G401.6 (cell line): ENCODE data around the gene ZNF69.
"Not testable (repeated sequence)": the region's sequence is repeated elsewhere in the genome, so short reads cannot be mapped to it uniquely, and the experiment has no call there.

Experiments
- FAIRE-seq: peaks from 2 replicates; lab custom pipeline; 2012; peaks lifted over from hg19 to GRCh38; lab: Jason Lieb, UNC

The ZNF69 gene

DNA sequence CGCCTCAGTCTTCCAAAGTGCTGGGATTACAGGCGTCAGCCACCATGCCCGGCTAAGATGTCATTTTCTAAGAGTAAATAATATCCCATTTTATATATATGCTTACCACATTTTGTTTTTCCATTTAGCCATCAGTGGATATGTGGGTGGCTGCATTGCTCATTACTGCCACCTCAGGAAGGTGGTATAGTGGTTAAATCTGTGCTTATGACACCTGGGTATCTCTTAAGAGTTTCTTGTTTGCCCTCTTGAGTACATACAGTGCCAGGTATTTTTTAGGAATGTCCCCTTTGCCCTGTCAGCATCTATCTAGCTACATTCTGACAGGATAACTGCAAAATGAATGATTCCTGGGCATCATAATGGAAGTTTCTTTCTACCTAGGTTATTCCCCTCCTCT lies 14.6 kb downstream of the ZNF69 start:
- FAIRE-seq, result no peak

DNA sequence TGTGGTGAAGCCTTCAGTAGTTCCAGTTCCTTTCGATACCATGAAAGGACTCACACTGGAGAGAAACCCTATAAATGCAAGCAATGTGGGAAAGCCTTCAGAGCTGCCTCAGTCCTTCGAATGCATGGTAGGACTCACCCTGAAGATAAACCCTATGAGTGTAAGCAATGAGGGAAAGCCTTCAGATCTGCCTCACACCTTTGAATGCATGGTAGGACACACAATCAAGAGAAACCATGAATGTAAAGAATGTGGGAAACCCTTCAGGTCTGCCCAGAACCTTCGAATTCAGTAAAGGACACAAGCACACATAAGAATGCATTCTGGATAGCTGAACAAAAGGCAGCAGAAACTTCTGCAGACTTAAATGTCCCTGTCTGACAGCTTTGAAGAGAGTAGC lies 18.3 kb downstream of the ZNF69 start:
- no peak for FAIRE-seq

DNA sequence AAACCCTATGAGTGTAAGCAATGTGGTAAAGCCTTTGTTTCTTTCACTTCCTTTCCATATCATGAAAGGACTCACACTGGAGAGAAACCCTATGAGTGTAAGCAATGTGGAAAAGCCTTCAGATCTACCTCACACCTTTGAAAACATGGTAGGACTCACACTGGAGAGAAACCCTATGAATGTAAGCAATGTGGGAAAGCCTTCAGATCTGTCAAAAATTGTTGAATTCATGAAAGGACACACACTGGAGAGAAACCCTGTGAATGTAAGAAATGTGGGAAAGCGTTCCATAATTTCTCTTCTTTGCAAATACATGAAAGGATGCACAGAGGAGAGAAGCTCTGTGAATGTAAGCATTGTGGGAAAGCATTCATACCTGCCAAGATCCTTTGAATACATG lies 24.4 kb downstream of the ZNF69 start:
- not testable (repeated sequence) for FAIRE-seq

DNA sequence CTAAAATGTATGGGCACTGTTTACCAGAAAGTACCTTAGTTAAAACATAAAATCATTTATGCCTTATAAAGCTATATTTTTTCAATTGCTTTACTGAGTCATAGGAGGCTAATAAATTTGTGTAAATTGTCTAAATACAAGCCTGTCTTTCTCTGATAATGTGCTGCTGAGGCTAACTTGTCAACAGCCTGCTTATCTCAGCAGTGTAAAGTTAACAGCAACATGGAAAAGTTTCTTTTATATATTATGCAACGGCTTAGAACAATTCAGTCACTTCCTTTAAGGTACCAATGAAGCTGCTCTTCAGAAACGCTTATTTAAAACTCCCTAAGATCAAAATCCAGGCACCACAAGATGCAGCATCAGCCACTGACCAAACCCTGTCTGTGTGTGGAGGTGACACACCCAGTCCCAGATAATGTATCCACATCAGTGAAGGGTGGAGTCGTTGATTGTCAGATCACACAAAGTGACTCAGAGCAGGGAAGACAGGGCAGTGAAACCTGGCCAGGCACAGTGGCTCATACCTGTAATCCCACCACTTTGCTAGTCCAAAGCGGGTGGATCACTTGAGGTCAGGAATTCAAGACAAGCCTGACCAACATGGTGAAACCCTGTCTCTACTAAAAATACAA lies 27.0 kb downstream of the ZNF69 start:
- not testable (repeated sequence) for FAIRE-seq

DNA sequence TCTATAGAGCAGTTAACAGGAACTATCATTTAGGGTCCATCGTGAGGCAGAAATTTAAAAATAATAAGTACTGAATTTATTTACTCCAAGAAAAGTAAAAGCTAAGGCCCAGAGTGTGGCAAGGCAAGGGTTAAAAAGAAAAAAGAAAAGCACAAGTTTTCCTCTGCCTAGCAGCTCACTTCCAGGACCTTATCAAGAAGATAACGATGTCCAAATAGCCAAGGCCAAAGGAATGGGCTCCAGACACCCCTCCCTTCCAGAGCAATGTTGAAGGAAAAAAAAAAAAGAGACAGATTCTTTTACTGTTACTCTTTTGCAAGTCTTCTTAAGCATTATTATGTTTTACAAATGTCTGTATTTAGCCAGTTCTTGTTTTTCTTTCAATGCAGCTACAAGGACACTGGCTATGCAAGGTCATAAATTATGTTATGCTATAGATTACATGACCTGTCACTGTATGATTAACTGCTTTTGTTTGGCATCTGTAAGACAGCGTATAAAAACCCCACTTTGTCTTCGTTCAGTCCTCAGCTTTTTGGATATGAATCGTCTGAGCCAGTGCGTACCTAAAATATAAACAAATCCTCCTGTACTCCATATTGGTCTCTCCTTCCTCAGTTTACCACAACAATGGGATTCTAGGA lies 34.4 kb downstream of the ZNF69 start:
- no peak for FAIRE-seq

DNA sequence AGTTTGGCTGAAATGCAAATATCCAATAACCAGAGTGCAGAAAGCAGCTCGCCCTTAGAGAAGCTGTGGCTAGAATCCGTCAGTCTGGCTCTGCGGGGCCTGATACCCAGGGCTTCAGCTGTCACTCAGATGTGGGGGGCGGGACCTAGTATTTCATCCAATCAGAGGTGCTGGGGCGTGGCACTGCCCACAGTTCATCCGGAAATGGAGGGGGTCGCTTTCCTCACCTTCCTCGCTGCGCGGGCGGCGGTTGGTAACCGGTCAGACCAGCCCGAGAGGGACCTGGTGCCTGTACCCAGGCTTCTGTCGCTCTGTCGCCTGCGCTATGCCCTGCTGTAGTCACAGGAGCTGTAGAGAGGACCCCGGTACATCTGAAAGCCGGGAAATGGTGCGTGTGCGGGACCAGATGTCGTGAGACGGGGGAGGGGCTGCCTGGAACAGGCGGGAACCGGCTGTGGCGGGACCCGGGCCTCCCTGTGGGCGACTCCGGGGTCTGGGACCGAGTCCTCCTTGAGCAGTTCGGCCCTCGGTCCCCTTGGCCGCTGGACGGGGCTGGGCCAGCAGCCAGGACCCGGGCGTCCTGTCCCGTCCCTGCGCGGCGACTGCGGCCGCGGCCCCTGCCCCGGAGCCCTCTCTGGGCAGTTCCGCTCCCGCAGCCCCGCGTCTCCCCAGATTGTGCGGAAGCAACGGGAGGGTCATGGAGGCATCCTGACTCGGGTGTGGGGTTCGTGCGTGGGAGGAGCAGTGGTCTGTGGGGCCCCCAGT lies 37.5 kb downstream of the ZNF69 start, which contains the start of gene ZNF700:
TSS of gene ZNF700 (plus strand) at position 222 of the 765 bp plus-strand sequence. CDS start at position 326, 104 bp downstream.
- FAIRE-seq, result peak; percentile 78

DNA sequence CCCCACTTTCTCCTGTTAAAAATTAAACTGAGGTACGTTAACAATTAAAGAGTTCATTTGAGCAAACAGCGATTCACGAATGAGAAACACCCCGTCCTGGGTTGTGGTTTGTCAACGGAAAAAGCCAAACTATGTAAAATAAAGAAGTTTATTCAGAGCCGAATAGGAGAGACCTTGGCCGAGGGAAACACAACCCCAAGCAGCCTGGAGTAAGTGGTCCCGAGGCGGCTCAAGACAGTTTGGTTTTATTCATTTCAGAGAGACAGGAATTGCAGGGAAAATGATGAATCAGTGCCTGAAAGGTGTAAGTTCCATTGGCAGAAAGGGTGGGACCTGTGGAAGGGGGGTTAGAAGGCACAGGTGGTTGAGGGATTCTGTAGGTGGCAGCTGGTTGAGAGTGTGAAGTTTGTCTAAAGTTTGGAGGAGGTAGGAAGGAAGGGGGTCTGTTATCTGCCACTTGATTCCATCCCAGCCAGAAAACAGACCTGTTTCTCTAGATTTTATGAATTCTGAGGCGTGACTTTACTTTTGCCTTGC lies 38.1 kb downstream of the ZNF69 start:
- not testable (repeated sequence) for FAIRE-seq

DNA sequence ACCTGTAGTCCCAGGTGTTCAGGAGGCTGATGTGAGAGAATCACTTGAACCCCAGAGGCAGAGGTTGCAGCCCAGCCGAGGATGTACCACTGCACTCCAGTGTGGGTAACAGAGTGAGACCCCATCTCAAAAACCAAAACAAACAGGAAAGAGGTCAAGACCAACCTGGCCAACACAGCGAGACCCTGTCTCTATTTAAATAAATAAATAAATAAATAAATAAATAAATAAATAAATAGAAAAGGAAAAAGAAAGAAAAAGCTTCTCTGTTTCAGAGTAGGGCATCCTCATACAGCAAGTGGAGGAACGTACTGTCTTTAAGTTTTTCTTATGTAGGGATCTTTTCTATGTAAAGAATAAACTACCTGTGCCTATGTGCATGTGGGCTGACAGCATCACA lies 39.6 kb downstream of the ZNF69 start:
- FAIRE-seq, result no peak

DNA sequence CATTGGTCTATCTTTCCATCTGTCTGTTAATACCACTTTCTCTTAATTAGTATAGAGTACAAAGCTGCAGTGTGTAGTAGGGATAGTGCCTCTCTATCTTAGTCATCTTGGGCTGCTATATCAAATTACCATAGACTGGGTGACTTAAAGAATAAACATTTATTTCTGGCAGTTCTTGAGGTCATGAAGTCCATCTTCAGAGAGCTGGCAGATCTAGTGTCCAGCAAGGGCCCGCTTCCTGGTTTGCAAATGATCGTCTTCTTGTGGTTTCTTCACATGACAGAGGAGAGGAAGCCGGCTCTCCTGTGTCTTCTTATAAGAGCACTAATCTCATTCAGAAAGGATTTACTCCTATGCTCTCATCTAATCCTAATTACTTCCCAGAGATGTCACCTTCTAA lies 43.5 kb downstream of the ZNF69 start:
- FAIRE-seq, result no peak

DNA sequence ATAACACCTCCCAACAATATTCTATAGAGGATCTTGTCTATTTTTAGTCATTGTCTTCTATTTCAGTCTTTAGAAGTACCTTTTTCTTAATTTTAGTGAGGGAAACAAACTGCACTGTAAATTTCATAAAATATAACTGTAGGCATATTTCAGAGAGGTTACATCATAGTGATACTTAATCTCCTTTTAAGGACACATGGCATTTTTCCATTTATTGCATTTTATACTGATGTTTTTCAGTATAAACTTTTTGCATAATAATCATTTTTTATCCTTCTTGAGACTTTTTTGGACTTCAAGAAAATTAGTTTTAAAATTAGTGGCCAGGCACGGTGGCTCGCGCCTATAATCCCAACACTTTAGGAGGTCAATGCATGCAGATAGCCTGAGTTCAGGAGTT lies 43.9 kb downstream of the ZNF69 start:
- FAIRE-seq, result no peak

DNA sequence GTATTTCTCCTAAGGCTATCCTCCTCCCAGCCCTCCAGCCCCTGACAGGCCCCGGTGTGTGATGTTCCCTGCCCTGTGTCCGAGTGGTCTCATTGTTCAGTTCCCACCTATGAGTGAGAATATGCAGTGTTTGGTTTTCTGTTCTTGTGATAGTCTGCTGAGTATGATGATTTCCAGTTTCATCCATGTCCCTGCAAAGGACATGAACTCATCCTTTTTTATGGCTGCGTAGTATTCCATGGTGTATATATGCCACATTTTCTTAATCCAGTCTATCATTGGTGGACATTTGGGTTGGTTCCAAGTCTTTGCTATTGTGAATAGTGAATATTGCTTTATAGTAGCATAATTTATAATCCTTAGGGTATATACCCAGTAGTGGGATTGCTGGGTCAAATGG lies 48.2 kb downstream of the ZNF69 start:
- FAIRE-seq, result not testable (repeated sequence)

DNA sequence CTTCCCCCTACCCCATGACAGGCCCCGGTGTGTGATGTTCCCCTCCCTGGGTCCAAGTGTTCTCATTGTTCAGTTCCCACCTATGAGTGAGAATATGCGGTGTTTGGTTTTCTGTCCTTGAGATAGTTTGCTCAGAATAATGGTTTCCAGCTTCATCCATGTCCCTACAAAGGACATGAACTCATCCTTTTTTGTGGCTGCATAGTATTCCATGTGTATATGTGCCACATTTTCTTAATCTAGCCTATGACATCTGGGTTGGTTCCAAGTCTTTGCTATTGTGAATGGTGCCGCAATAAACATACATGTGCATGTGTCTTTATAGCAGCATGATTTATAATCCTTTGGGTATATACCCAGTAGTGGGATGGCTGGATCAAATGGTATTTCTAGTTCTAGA lies 50.8 kb downstream of the ZNF69 start:
- not testable (repeated sequence) for FAIRE-seq

DNA sequence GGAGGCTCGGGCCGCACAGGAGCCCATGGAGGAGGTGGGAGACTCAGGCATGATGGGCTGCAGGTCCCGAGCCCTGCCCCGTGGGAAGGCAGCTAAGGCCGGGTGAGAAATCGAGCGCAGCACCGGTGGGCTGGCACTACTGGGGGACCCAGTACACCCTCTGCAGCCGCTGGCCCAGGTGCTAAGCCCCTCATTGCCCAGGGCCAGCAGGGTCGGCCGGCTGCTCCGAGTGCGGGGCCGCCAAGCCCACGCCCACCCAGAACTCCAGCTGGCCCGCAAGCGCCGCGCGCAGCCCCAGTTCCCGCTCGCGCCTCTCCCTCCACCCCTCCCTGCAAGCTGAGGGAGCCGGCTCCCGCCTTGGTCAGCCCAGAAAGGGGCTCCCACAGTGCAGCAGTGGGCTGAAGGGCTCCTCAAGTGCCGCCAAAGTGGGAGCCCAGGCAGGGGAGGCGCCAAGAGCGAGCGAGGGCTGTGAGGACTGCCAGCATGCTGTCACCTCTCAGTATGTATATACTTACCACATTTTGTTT lies 53.8 kb downstream of the ZNF69 start:
- FAIRE-seq, result not testable (repeated sequence)

DNA sequence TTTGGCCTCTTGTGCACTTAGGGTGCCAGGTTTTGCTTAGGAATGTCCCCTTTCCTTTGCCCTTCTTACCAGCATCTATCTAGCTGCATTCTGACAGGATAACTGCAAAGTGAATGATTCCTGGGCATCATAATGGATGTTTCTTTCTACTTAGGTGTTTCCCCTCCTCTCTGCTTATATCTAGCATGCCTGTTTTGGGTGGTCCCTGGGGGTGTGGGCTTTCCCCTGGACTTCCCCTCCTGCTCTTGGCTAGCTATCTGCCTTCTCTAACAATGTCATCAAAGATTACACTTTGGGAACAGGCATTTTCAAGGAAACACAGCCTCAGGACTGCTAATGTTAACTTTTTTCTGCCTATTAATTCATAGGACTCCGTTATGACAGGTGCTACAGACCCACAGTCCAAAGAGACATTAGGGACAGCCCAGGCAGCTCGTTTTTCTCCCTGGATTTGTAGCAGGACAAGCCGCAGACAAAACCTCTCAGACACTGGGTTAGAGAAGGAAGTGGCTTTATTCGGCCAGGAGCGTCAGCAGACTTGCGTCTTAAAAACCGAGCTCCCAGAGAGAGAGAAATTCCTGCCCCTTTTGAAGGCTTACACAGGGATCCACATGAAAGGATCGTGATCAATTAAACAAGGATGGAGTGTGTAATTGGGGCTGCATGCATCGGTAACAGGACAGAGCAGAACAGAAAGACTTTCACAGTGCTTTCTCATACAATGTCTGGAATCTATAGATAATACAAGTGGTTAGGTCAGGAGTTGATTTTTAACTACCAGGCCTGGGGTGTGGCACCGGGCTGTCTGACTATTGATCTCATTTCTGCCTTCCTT lies 54.6 kb downstream of the ZNF69 start:
- FAIRE-seq, result no peak

DNA sequence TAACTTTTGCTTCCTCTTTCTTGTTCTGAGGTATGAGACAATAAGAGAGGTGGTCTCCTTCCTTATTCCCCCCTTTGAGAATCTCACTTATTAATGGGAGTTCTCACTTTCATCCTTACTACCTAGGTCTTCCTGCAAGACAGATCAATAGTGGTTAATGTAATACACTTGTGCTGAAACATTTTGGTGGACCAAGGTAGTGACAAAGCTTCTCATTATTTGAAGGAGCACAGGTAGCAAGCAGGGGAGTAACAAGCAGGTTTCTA lies 55.2 kb downstream of the ZNF69 start:
- no peak for FAIRE-seq

DNA sequence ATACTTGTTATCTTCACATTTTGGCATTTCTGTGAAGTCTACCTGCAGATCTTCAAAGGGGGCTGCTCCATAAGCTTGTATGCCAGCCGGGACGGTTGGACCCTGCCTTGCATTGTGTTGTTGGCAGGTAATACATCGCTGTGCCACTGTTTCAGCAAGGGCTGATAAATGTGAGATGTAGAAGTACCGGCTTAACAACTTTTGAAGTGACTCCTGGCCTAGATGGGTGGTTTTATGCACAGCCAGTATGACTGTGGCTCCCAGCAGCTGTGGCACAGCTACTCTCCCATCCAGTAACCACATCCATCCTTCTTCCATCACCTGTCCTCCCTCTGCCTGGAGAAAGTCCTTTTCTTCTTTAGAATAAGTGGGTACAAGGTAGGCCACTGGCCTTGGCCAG lies 57.1 kb downstream of the ZNF69 start:
- FAIRE-seq, result no peak

DNA sequence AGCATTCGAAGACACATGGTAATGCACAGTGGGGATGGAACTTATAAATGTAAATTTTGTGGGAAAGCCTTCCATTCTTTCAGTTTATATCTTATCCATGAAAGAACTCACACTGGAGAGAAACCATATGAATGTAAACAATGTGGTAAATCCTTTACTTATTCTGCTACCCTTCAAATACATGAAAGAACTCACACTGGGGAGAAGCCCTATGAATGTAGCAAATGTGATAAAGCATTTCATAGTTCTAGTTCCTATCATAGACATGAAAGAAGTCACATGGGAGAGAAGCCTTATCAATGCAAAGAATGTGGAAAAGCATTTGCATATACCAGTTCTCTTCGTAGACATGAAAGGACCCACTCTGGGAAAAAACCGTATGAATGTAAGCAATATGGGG lies 61.1 kb downstream of the ZNF69 start:
- no peak for FAIRE-seq

DNA sequence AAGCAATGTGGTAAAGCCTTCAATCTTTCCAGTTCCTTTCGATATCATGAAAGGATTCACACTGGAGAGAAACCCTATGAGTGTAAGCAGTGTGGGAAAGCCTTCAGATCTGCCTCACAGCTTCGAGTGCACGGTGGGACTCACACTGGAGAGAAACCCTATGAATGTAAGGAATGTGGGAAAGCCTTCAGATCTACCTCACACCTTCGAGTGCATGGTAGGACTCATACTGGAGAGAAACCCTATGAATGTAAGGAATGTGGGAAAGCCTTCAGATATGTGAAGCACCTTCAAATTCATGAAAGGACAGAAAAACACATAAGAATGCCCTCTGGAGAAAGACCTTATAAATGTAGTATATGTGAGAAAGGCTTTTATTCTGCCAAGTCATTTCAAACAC lies 61.6 kb downstream of the ZNF69 start:
- FAIRE-seq, result no peak

DNA sequence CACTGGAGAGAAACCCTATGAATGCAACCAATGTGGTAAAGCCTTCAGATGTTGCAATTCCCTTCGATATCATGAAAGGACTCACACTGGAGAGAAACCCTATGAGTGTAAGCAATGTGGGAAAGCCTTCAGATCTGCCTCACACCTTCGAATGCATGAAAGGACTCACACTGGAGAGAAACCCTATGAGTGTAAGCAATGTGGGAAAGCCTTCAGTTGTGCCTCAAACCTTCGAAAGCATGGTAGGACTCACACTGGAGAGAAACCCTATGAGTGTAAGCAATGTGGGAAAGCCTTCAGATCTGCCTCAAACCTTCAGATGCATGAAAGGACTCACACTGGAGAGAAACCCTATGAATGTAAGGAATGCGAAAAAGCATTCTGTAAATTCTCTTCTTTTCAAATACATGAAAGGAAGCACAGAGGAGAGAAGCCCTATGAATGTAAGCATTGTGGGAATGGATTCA lies 62.1 kb downstream of the ZNF69 start:
- FAIRE-seq, result not testable (repeated sequence)

DNA sequence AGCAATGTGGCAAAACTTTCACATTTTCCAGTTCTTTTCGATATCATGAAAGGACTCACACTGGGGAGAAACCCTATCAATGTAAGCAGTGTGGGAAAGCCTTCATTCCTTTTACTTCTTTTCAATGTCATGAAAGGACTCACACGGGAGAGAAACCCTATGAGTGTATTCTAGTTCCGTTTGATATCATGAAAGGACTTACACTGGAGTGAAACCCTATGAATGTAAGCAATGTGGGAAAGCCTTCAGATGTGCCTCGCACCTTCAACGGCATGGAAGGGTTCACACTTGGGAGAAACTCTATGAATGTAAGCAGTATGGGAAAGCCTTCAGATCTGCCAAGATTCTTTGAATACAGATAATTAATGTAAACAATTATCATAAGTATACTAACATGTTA lies 62.7 kb downstream of the ZNF69 start:
- no peak for FAIRE-seq
